Right atrium auricular region (tissue), 2 donors: ENCODE data around the gene PDE4D. TPM values are rescaled to one million over a fixed set of nuclear protein-coding genes. Genes with fewer than 3 reads are reported as not detected.

Source experiments
- DNase-seq: peaks from one replicate; pipeline ENCODE4 v3.0.0-alpha.2; 2019; ENCODE audit warnings: low spot score
- H3K27ac ChIP-seq, 2 donors: fragments of 200-600 bp; sonication (generic); 1 replicate in 1 of 2; 2 replicates in 1 of 2; pipeline ENCODE4 v1.5.1; 2016 to 2019
- H3K27me3 ChIP-seq, 2 donors: fragments of 200-600 bp; sonication (generic); one replicate each; pipeline versions ENCODE4 v1.5.1 to v1.6.0; 2017 to 2019
- H3K36me3 ChIP-seq: fragments of 200-600 bp; sonication (generic); one replicate; pipeline ENCODE4 v1.5.1; 2016
- H3K4me1 ChIP-seq, 2 donors: fragments of 200-600 bp; sonication (generic); one replicate each; pipeline versions ENCODE4 v1.5.1 to v1.6.0; 2017 to 2019
- H3K4me3 ChIP-seq, 2 donors: fragments of 200-600 bp; sonication (generic); 1 replicate in 1 of 2; 2 replicates in 1 of 2; pipeline ENCODE4 v1.5.1; 2017 to 2019; ENCODE audit warnings: mild to moderate bottlenecking in 1 of 2, moderate library complexity in 1 of 2
- H3K9me3 ChIP-seq, 2 donors: fragments of 200-600 bp; sonication (generic); one replicate each; pipeline ENCODE4 v1.5.1; 2019
- CTCF ChIP-seq, 2 donors: fragments of 200-600 bp; sonication (generic); IDR thresholded peaks; one replicate each; pipeline ENCODE4 v1.5.1; 2019; ENCODE audit warnings: antibody characterized with exemption in 2 of 2
- total RNA-seq, 2 donors: library from RNA; depleted of rRNA; stranded (reverse); fragments of >200 nt; gene quantifications; one replicate each; pipeline ENCODE4 v1.1.0, GENCODE V29; 2016

Gene PDE4D
- total RNA-seq, 2 donors from 2014 or later = 43.3 to 44.0 TPM

GRCh38 chr5:58938563-58939424 lies 954.7 kb downstream of the PDE4D start:
- no peak for TF ChIP-seq CTCF (IDR thresholded peaks at IDR 0.05)
- Histone ChIP-seq H3K4me3 (no peak overlapping the region), H3K9me3 (no peaks in the 10 kb centered on the region), H3K27ac (no peak overlapping the region), H3K27me3 (no peaks in the 10 kb centered on the region), H3K36me3 (no peaks in the 10 kb centered on the region), H3K4me1 (no peaks in the 10 kb centered on the region)
- DNase-seq = no peak

- Histone ChIP-seq H3K36me3 (no peaks in the 10 kb centered on the region), H3K27me3 (no peaks in the 10 kb centered on the region), H3K4me3 (no peak overlapping the region), H3K4me1 (no peaks in the 10 kb centered on the region), H3K9me3 (no peaks in the 10 kb centered on the region), H3K27ac (no peak overlapping the region)
- no peak for DNase-seq
- TF ChIP-seq CTCF (IDR thresholded peaks at IDR 0.05) = no peak
Measured at GRCh38 chr5:58937031-58937681, 956.4 kb downstream of the PDE4D start.

GRCh38 chr5:58934629-58935097 lies 958.9 kb downstream of the PDE4D start:
- Histone ChIP-seq H3K4me3 (no peak overlapping the region), H3K27me3 (no peaks in the 10 kb centered on the region), H3K4me1 (no peaks in the 10 kb centered on the region), H3K27ac (no peak overlapping the region), H3K36me3 (no peaks in the 10 kb centered on the region), H3K9me3 (no peaks in the 10 kb centered on the region)
- no peak for DNase-seq
- no peak for TF ChIP-seq CTCF (IDR thresholded peaks at IDR 0.05)

- Histone ChIP-seq H3K27ac (no peak overlapping the region), H3K36me3 (no peaks in the 10 kb centered on the region), H3K27me3 (no peaks in the 10 kb centered on the region), H3K4me1 (no peaks in the 10 kb centered on the region), H3K9me3 (no peaks in the 10 kb centered on the region), H3K4me3 (no peak overlapping the region)
- no peak for TF ChIP-seq CTCF (IDR thresholded peaks at IDR 0.05)
- no peak for DNase-seq
Measured at GRCh38 chr5:58933891-58934628, 959.5 kb downstream of the PDE4D start.

- Histone ChIP-seq H3K27ac (no peak overlapping the region), H3K36me3 (no peaks in the 10 kb centered on the region), H3K27me3 (no peaks in the 10 kb centered on the region), H3K9me3 (no peaks in the 10 kb centered on the region), H3K4me1 (no peaks in the 10 kb centered on the region), H3K4me3 (no peak overlapping the region)
- TF ChIP-seq CTCF (IDR thresholded peaks at IDR 0.05) = no peak
- no peak for DNase-seq
Measured at GRCh38 chr5:58932057-58932612, 961.4 kb downstream of the PDE4D start.
